GM10266 (cell line): Measurements from ENCODE around the gene PDHA2.
"Not testable (repeated sequence)": the region's sequence is repeated elsewhere in the genome, so short reads cannot be mapped to it uniquely, and the experiment has no call there.

Experiments used
- DNase-seq: peaks from one replicate; pipeline ENCODE4 v3.0.0; 2012; ENCODE audit errors: extremely low spot score
- TF ChIP-seq, protein P1 (sequence below): IDR thresholded peaks from 2 replicates; pipeline ENCODE4 v1.5.1; 2012; ENCODE audit warnings: mild to moderate bottlenecking, low read depth; ENCODE audit not compliant: control insufficient read depth, insufficient read depth; ENCODE audit errors: missing control alignments

The PDHA2 gene

DNA sequence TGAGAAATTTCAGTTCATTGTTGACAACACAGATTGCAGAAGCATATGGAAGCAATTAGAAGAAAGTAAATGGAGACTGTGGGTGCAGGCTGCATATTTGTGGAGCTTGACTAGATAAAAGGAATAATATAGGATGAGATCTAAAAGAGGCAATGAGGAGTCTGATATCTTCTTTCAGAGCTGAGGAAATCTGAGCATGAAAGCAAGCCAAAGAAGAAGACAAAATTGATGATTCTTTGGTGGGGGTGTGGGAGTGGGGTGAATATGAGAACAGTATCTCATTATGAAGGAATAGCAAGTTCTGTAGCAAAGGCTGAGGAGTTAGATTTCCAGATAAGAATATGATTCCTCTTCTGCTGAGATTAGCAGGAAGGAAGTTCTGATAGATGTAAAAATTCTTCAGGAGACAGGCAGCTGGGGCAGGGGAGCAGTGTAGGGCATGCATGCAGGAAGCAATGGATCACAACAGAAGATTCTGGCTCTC is 6.1 kb upstream of the PDHA2 start:
- no peak for DNase-seq
- TF ChIP-seq, protein P1, sequence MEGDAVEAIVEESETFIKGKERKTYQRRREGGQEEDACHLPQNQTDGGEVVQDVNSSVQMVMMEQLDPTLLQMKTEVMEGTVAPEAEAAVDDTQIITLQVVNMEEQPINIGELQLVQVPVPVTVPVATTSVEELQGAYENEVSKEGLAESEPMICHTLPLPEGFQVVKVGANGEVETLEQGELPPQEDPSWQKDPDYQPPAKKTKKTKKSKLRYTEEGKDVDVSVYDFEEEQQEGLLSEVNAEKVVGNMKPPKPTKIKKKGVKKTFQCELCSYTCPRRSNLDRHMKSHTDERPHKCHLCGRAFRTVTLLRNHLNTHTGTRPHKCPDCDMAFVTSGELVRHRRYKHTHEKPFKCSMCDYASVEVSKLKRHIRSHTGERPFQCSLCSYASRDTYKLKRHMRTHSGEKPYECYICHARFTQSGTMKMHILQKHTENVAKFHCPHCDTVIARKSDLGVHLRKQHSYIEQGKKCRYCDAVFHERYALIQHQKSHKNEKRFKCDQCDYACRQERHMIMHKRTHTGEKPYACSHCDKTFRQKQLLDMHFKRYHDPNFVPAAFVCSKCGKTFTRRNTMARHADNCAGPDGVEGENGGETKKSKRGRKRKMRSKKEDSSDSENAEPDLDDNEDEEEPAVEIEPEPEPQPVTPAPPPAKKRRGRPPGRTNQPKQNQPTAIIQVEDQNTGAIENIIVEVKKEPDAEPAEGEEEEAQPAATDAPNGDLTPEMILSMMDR = no peak

DNA sequence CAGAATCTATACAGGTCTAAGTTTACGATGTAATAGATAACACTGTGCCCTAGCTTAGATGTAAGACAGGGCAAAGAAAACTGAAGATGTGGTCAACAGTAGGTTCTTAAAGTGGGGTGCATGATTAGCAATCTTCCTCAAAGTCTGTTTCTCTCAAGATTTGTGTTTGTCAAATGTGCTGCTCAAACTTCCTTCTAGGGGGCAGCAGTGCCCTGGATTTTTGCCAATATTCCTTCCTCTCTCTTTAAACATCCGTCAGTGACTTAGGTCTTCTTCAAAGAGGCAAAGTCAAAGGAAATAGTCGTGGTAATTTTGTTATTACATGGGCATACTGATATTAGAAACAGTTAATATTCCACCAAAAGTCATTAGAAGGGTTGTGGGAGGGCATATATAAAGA is 4.2 kb upstream of the PDHA2 start:
- no peak for DNase-seq
- TF ChIP-seq, protein P1 = no peak

DNA sequence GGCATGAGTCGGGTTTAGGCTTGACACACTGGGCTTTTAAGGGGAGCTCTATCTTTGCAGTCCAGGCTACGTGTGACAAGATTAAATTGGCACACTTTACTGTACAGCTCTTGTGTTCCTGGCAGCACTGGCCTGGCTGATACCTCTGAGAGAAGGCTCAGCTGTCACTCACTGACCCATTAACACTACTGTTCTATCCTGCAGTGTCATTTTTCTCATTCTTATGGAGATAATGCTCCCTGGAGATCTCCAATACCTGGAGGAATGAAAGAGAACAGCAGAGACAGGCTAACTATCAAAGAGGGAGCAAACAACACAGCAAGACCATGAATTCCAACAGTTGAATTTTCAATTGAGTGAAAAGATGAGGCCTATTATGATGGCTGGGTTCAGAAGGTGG is 1.7 kb upstream of the PDHA2 start:
- TF ChIP-seq, protein P1 = no peak
- no peak for DNase-seq

DNA sequence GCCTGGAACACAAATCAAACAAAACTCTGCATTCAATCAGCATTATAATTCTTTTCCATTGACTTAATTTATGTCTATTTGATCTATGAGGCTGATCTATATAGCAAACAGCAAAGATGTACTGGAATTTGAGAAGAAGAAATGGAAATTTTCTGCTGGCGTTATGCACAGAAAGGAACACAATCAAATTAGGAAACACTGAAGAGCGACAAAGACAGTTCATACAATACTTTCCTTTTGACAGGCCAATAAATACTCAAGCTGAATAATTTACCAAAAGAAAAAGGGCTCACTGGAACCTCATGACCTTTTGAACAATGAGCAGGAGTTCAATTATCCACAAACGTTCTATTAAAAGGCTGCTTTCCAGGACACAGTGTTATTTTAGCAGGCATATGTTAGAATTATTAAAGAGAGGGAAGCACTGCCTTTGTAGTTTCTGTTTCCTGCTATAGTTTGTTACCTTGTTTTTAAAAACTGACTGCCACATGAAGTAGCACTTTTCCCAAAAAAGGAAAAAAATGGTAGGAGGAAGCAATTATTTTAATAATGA is 8.1 kb downstream of the PDHA2 start:
- no peak for DNase-seq
- TF ChIP-seq, protein P1 = no peak

DNA sequence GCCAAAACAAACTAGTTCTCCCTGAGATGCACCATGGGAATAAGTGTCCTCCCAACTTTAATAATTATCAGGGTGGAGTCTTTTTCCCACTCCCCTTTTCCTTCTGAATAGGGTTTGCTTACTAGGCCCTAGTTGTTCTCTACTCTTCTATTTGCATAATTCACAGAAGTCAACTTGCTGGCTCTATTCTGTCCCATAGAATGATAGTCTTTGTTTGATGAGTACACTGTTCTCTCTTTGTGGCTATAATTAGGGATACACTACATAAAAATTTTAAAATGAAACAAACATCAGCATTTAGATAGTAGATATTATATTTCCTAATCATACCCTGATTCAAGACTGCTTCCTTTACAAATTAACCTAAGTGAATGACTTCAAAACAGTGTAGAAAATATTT is 10.3 kb downstream of the PDHA2 start:
- no peak for DNase-seq
- TF ChIP-seq, protein P1 = no peak

DNA sequence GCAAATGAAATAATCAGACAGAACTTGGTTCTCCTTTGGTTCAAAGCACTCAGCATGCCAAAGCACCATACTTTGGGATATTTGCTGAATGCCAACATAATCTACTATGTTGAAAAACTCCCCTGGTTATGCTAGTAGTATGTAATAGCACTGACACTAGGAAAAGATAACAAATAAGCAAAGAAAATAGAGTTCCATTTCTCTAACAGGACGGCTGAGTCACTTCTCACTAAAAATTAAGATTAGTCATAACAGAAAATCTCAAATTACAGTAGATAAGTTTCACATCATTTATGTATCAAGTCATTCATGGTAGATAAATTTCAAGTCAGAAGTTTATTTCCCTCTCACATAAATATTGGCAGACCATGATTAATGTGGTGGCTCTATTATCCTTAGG is 17.9 kb downstream of the PDHA2 start:
- DNase-seq = no peak
- TF ChIP-seq, protein P1 = no peak

DNA sequence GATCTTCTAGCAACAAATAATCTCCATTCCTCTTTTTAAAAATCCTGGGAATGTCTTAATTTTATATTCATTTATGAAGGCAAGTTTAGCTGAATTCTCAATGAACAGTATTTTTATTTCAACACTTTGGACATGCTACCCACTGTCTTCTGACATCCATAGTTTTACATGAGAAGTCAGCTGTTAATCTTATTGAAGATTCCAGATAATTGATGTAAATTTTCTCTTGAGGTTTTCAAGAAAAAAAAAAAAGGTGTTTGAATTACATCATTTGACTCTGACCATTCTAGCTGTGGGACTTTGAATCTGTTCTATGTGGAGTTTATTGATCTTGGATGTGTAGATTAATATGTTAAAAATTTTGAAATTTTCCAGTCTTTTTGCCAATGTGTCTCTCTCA is 28.0 kb downstream of the PDHA2 start:
- DNase-seq = no peak
- TF ChIP-seq, protein P1 = no peak

DNA sequence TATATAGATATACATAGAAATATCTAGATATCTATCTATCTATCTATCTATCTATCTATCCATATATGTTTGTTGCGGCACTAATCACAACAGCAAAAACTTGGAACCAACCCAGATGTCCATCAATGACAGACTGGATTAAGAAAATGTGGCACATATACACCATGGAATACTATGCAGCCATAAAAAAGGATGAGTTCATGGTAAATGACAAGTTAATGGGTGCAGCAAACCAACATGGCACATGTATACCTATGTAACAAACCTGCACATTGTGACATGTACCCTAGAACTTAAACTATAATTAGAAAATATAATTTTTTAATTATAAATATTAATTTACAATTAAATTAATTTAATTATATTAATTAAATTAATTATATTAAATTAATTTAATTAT is 29.5 kb downstream of the PDHA2 start:
- not testable (repeated sequence) for DNase-seq
